ENCODE measurements around the gene MPG.

The MPG gene

DNA sequence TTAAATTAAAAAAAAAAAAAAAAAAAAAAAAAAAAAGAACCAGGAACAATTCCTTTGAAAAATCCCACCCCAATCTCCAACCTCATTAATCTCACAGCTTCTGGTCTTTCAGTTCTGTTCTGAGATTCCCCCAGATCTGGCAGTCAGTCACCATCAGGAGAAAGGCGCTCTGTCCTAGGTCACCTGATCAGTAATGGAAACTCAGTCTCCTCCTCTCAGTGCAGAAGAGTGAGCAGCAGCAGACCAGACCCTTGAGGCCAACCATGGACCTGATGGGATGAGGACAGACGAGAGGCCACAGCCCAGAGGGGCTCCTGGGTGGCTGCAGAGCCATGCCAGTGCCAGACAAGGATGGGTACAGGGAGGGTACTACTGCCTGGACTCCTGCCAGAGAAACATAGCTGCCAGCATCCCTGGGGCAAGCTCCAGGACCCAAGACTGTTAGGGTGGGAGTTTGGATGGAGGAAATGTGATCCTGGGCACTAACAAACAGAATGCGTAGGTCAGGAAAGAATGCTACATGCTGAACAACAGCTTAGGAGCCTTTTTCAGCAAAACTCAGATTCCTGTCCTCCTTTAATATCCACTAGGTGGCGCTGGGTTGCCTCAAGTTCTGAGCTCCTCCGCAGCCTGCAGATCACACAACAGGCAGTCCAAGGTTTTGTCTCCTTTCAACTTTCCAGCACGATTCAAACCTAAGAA is 28.7 kb downstream of the MPG start:
- no peak overlapping the region for H3K4me3 ChIP-seq (replicated peaks in 1 of 2; ENCODE audit: low read depth in 2 of 2, low read length in 2 of 2)
- DNase-seq (ENCODE audit: low read depth in 2 of 2) = peak; percentile 91 to 92
- TF ChIP-seq, protein P1, sequence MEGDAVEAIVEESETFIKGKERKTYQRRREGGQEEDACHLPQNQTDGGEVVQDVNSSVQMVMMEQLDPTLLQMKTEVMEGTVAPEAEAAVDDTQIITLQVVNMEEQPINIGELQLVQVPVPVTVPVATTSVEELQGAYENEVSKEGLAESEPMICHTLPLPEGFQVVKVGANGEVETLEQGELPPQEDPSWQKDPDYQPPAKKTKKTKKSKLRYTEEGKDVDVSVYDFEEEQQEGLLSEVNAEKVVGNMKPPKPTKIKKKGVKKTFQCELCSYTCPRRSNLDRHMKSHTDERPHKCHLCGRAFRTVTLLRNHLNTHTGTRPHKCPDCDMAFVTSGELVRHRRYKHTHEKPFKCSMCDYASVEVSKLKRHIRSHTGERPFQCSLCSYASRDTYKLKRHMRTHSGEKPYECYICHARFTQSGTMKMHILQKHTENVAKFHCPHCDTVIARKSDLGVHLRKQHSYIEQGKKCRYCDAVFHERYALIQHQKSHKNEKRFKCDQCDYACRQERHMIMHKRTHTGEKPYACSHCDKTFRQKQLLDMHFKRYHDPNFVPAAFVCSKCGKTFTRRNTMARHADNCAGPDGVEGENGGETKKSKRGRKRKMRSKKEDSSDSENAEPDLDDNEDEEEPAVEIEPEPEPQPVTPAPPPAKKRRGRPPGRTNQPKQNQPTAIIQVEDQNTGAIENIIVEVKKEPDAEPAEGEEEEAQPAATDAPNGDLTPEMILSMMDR (IDR thresholded peaks at IDR 0.05; ENCODE audit: low read depth, low read length) = peak; percentile 84

DNA sequence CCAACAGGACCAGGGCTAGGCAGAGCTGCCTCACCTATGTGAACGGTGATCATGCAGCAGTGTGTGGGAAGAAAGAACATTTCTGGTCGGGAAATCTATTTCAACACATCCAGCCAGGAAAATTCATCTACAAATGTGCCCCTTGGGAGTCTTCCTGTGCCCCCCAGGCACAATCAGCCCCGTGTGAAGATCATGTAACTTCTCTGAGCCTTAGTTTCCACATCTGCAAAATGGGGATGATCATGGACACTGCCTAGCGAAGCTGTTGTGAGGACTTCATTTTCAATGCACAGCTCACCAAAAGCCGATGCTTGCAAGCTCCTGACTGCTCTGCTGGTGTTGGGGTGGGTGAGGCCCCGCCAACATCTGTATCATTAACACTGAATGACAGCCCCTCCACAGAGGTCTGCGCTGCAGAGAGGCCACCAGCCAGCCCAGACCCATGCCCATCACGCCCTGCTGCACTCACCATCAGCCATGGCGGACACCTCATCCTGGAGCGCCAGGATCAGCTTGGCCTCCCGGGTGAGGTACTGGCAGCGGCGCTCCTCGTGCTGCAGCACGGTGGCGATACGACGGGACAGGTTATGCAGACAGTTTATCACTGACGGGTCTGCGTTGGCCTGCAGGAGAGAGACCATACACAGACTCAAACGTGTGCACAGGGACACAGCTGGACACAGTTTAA is 34.3 kb downstream of the MPG start:
- H3K4me3 ChIP-seq (replicated peaks in 1 of 2; ENCODE audit: low read depth in 2 of 2, low read length in 2 of 2) = no peak overlapping the region
- TF ChIP-seq, protein P1 (IDR thresholded peaks at IDR 0.05; ENCODE audit: low read depth, low read length) = no peak
- DNase-seq (ENCODE audit: low read depth in 2 of 2) = no peak

DNA sequence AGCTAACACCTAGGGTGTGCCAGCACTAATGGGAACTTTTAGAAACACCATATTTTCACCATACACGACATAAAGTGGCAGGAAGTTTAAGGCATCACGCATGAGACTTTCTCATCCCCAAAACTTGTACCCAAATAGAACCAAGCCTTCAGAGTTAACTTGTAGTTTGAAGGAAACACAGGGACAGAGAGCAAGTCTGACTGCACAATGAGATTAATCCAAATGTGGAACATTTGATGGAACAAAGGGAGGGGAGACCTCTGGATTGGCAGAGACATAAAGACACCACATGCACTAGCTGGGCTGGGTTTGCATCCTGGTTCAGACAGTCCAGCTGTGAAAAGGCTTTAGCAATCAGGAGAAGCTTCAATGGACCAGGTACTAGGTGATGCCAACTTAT is 36.3 kb downstream of the MPG start:
- TF ChIP-seq, protein P1 (IDR thresholded peaks at IDR 0.05; ENCODE audit: low read depth, low read length) = no peak
- DNase-seq (ENCODE audit: low read depth in 2 of 2) = no peak
- H3K4me3 ChIP-seq (replicated peaks in 1 of 2; ENCODE audit: low read depth in 2 of 2, low read length in 2 of 2) = no peak overlapping the region

DNA sequence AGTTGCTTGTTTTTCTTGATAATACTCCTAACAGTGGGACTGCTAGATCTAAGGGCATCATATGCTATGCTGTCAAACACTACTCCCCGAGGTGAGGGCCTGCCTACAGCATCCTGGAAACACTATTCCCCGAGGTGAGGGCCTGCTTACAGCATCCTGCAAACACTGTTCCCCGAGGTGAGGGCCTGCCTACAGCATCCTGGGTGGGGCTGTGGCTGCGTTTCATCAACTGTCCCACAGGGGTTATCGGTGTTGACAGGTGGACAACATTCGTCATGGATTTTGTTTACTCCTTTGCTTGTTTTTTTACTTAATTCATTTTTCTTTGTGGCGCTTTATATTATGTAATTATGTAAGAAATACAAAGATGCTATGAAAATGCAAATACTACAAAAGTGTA is 38.0 kb downstream of the MPG start:
- no peak for DNase-seq (ENCODE audit: low read depth in 2 of 2)
- TF ChIP-seq, protein P1 (IDR thresholded peaks at IDR 0.05; ENCODE audit: low read depth, low read length) = no peak

DNA sequence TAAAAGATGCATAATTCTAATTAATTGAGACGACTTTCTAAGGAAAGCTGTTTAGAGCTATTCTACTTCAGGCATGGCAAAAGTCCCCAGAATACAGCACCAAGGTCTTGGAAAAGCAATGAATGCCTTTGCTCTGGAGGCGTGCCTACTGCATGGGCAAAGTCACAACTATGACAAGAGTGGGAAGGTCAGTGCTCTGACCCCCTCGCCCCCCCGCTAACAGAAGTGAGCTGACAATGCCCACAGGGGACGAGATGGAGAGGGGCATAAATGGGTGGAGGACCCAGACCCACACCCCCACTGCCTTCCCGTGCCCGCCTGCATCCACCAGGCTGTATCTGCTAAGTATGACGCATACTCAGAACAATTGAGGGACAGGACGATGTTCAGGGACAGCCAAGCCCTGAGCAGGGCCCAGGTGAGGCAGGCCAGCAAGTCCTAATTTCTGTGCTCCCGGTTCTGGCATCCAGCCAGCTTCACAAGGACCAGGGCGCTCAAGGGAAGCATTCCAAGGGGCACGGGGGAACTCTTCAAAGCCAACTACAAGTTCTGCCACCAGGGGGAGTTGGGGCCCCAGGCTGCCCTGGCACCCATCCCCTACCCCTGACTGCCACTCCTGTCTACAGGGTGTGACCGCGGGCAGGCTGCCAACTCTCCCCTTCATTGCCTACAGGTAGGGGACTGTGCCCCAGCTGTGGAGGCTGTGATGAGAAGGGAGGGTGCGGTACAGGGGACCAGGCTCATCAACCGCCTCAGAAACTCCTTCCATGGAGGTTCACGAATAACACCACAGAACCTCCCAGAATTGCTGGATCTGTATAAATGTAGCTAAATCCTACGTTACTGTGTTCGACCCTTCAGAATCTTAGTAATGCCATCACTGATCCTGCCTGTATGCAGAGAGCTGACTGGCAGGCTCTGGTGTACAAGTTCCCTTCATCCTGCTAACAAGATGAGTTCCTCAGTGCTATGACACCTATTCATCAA is 39.6 kb downstream of the MPG start:
- TF ChIP-seq, protein P1 (IDR thresholded peaks at IDR 0.05; ENCODE audit: low read depth, low read length) = peak; percentile 78
- no peak overlapping the region for H3K4me3 ChIP-seq (replicated peaks in 1 of 2; ENCODE audit: low read depth in 2 of 2, low read length in 2 of 2)
- peak; percentile 50 to 54 for DNase-seq (ENCODE audit: low read depth in 2 of 2)

More for the DNA sequence above, 38.0 kb downstream of the MPG start:
- H3K4me3 ChIP-seq (replicated peaks in 1 of 2; ENCODE audit: low read depth in 2 of 2, low read length in 2 of 2) = no peak overlapping the region

DNA sequence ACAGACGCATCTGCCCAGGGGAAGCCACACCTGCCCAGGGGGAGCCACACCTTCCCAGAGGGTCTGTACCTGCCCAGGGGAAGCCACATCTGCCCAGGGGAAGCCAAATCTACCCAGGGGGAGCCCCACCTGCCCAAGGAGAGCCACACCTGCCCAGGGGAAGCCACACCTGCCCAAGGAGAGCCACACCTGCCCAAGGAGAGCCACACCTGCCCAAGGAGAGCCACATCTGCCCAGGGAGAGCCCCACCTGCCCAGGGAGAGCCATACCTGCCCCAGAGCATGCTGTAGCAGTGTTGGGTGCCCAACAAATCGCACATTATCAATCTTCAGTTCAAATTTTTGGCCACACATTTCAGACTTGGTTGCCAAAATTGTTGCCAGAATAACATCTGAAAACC is 40.8 kb downstream of the MPG start:
- no peak for DNase-seq (ENCODE audit: low read depth in 2 of 2)
- TF ChIP-seq, protein P1 (IDR thresholded peaks at IDR 0.05; ENCODE audit: low read depth, low read length) = no peak
- H3K4me3 ChIP-seq (replicated peaks in 1 of 2; ENCODE audit: low read depth in 2 of 2, low read length in 2 of 2) = no peak overlapping the region

Measured in cardiac fibroblast (primary cell).